ENCODE results near the gene CLN5.

Gene CLN5

DNA sequence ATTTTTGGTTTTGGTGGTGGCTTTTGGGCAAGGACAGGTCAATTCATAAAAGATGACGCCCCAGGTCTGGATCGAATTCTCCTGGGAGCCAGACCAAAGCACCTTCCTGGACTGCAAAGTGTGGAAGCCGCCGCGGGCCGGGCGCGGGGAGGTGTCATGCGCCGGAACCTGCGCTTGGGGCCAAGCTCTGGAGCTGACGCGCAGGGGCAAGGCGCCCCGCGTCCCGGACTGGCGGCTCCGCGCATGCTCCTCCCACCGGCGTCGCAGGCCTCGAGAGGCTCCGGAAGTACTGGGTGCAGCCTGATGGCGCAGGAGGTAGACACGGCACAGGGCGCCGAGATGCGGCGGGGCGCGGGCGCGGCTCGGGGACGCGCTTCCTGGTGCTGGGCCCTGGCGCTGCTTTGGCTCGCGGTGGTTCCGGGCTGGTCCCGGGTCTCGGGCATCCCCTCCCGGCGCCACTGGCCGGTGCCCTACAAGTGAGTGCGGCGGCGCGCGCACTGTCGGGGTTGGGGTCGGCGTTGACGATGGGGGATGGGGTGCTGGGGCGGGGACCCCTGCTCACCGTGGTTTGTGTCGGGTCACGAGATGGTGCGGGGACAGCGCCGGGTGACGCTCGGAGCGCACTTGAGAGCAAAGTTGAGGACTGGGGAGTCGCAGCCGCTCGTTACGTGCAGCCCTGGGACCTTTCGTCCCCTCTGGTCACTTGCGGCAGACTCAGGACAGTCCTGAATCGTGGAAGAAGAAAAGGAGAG, at the start of gene CLN5:
CLN5 (plus strand) TSS at position 286 of the 752 bp plus-strand sequence; CDS start at position 304, 18 bp downstream.
- Histone ChIP-seq H3K27me3 (no peaks in the 10 kb centered on the region), H3K9me3 (no peaks in the 10 kb centered on the region), H3K36me3 (peaks cover 0 to 15% (median 8%) of the 10 kb centered on the region in 3 donors), H3K27ac (peak within 1 kb of the TSS; percentile 94 to 99), H3K4me3 (peak within 1 kb of the TSS; percentile 76 to 91), H3K4me1 (peaks cover 0 to 24% (median 15%) of the 10 kb centered on the region in 4 donors)
- TF ChIP-seq, protein P1, sequence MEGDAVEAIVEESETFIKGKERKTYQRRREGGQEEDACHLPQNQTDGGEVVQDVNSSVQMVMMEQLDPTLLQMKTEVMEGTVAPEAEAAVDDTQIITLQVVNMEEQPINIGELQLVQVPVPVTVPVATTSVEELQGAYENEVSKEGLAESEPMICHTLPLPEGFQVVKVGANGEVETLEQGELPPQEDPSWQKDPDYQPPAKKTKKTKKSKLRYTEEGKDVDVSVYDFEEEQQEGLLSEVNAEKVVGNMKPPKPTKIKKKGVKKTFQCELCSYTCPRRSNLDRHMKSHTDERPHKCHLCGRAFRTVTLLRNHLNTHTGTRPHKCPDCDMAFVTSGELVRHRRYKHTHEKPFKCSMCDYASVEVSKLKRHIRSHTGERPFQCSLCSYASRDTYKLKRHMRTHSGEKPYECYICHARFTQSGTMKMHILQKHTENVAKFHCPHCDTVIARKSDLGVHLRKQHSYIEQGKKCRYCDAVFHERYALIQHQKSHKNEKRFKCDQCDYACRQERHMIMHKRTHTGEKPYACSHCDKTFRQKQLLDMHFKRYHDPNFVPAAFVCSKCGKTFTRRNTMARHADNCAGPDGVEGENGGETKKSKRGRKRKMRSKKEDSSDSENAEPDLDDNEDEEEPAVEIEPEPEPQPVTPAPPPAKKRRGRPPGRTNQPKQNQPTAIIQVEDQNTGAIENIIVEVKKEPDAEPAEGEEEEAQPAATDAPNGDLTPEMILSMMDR (IDR thresholded peaks at IDR 0.05): peak in 1 of 2 experiments; percentile 26
- intact Hi-C loops (cut with DNase I; ENCODE audit: low total_unique reads): no loop called here
- peak; percentile 92 to 98 for DNase-seq

DNA sequence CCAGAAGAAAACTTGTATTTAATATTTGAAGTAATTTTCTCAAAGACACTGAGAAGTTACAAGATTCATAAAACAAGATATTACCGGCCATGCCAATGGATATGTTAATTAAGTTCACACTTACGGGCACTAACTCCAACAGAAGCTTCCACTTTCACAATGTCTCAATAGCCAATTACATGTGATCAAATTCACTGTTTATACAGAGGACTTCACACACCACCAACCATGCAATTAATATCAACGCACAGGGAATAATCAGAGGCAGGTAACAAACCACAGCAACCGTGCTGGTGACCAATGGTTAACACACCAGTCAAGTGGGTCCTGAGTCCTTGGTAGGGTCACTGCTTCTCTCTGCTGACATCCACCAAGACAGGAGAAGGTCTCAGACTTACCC, 49.5 kb upstream of the CLN5 start:
- no peak for DNase-seq
- no peak overlapping the region for H3K4me3 ChIP-seq
- H3K4me1 ChIP-seq: no peaks in the 10 kb centered on the region
- no peak overlapping the region for H3K27ac ChIP-seq
- no peaks in the 10 kb centered on the region for H3K9me3 ChIP-seq
- intact Hi-C loops (cut with DNase I; ENCODE audit: low total_unique reads): no loop called here
- H3K36me3 ChIP-seq: no peaks in the 10 kb centered on the region
- H3K27me3 ChIP-seq: no peaks in the 10 kb centered on the region
- TF ChIP-seq, protein P1 (IDR thresholded peaks at IDR 0.05): no peak

DNA sequence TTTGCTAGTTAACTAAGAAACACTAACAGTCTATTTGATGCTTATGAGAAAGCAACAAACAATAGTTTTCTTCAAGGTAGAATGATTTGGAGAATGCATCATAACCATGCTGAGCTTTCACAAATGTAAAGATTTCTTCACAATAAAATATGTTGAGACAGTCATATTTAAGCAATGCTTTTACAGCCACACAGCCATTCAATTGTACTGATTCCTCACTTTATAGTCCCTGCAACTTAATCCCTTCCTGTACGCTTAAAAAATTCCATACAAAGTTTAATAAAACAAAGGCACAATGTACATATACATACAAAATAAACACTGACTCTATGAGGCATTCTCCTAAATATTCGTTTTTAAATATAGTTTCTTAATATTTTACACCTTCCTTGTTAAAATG, 48.2 kb upstream of the CLN5 start:
- intact Hi-C loops (cut with DNase I; ENCODE audit: low total_unique reads): no loop called here
- H3K27me3 ChIP-seq: no peaks in the 10 kb centered on the region
- no peaks in the 10 kb centered on the region for H3K36me3 ChIP-seq
- TF ChIP-seq, protein P1 (IDR thresholded peaks at IDR 0.05): no peak
- no peaks in the 10 kb centered on the region for H3K4me1 ChIP-seq
- H3K9me3 ChIP-seq: no peaks in the 10 kb centered on the region
- H3K4me3 ChIP-seq: no peak overlapping the region
- no peak overlapping the region for H3K27ac ChIP-seq
- DNase-seq: no peak

GRCh38 chr13:76944456-76944855, 47.4 kb upstream of the CLN5 start:
- DNase-seq: no peak
- Histone ChIP-seq H3K4me3 (no peak overlapping the region), H3K36me3 (no peaks in the 10 kb centered on the region), H3K27me3 (no peaks in the 10 kb centered on the region), H3K4me1 (no peaks in the 10 kb centered on the region), H3K9me3 (no peaks in the 10 kb centered on the region), H3K27ac (no peak overlapping the region)
- intact Hi-C loops (cut with DNase I; ENCODE audit: low total_unique reads): no loop called here
- TF ChIP-seq, protein P1 (IDR thresholded peaks at IDR 0.05): no peak

- intact Hi-C loops (cut with DNase I; ENCODE audit: low total_unique reads): no loop called here
- H3K36me3 ChIP-seq: no peaks in the 10 kb centered on the region
Observed at GRCh38 chr13:76948149-76948548, 43.7 kb upstream of the CLN5 start, which contains the start of gene ACOD1. Gene ACOD1 (plus strand): TSS chr13:76948511. CDS start chr13:76948559, 48 bp downstream.

More at GRCh38 chr13:76948149-76948548, 43.7 kb upstream of the CLN5 start, which contains the start of gene ACOD1:
- no peak for DNase-seq
- no peak within 1 kb of the TSS for H3K4me3 ChIP-seq
- H3K9me3 ChIP-seq: no peaks in the 10 kb centered on the region
- TF ChIP-seq, protein P1 (IDR thresholded peaks at IDR 0.05): no peak
- H3K27me3 ChIP-seq: peaks cover 0 to 2% of the 10 kb centered on the region in 2 donors
- H3K27ac ChIP-seq: no peak within 1 kb of the TSS
- no peaks in the 10 kb centered on the region for H3K4me1 ChIP-seq
